ENCODE results near the gene SYT10.

DNA sequence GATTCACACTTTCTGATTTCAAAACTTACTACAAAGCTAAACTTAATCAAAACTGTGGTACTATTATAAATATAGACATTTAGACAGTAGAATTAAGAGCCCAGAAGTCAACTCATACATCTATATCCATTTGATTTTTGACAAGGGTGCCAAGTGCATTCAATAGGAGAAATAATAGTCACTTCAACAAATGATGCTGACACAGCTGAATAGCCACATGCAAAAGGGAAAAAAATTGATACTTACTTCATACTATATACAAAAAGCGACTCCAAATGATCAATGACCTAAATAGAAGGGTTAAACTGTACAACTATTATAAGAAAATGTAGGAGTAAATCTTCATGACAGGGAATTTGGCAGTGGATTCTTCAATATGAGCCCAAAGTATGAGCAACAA lies 40.7 kb upstream of the SYT10 start:
- TF ChIP-seq POLR2AphosphoS5 (IDR thresholded peaks at IDR 0.05; ENCODE audit: insufficient read depth in 1 of 2, low read depth in 1 of 2) (no peak), POLR2A (IDR thresholded peaks at IDR 0.05) (no peak)
- TF ChIP-seq, protein P1, sequence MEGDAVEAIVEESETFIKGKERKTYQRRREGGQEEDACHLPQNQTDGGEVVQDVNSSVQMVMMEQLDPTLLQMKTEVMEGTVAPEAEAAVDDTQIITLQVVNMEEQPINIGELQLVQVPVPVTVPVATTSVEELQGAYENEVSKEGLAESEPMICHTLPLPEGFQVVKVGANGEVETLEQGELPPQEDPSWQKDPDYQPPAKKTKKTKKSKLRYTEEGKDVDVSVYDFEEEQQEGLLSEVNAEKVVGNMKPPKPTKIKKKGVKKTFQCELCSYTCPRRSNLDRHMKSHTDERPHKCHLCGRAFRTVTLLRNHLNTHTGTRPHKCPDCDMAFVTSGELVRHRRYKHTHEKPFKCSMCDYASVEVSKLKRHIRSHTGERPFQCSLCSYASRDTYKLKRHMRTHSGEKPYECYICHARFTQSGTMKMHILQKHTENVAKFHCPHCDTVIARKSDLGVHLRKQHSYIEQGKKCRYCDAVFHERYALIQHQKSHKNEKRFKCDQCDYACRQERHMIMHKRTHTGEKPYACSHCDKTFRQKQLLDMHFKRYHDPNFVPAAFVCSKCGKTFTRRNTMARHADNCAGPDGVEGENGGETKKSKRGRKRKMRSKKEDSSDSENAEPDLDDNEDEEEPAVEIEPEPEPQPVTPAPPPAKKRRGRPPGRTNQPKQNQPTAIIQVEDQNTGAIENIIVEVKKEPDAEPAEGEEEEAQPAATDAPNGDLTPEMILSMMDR (IDR thresholded peaks at IDR 0.05) = no peak
